Bronchial epithelial cell (primary cell): ENCODE data around the gene MRPL43. TPM values are rescaled to one million over a fixed set of nuclear protein-coding genes. Genes with fewer than 3 reads are reported as not detected.

Experiments
- DNase-seq: peaks from one replicate; pipeline ENCODE4 v3.0.0-alpha.2; 2010; ENCODE audit warnings: low read depth
- FAIRE-seq: peaks from 2 replicates; lab custom pipeline; 2011; peaks lifted over from hg19 to GRCh38; lab: Jason Lieb, UNC
- H3K27me3 ChIP-seq: 2 replicates; pipeline ENCODE4 v1.5.1; 2011; ENCODE audit warnings: low read length; ENCODE audit not compliant: control insufficient read depth, insufficient read depth
- H3K36me3 ChIP-seq: 2 replicates; pipeline ENCODE4 v1.5.1; 2011; ENCODE audit warnings: low read length; ENCODE audit not compliant: control insufficient read depth, insufficient read depth
- H3K4me3 ChIP-seq: 2 replicates; pipeline ENCODE4 v1.5.1; 2011; ENCODE audit warnings: mild to moderate bottlenecking, low read depth, low read length, control low read depth
- total RNA-seq: library from RNA; depleted of rRNA; stranded (reverse); fragments of >200 nt; gene quantifications from 2 replicates; pipeline ENCODE4 v1.2.1, GENCODE V29; 2014
- TF ChIP-seq, protein P1 (sequence below): IDR thresholded peaks from 2 replicates; pipeline ENCODE4 v1.5.1; 2011; ENCODE audit warnings: mild to moderate bottlenecking, moderate library complexity, low read length, control low read depth, inconsistent platforms; ENCODE audit not compliant: insufficient read depth, severe bottlenecking

MRPL43 gene
- total RNA-seq, 1 donor from 2014 or later, result 73.5 TPM

DNA sequence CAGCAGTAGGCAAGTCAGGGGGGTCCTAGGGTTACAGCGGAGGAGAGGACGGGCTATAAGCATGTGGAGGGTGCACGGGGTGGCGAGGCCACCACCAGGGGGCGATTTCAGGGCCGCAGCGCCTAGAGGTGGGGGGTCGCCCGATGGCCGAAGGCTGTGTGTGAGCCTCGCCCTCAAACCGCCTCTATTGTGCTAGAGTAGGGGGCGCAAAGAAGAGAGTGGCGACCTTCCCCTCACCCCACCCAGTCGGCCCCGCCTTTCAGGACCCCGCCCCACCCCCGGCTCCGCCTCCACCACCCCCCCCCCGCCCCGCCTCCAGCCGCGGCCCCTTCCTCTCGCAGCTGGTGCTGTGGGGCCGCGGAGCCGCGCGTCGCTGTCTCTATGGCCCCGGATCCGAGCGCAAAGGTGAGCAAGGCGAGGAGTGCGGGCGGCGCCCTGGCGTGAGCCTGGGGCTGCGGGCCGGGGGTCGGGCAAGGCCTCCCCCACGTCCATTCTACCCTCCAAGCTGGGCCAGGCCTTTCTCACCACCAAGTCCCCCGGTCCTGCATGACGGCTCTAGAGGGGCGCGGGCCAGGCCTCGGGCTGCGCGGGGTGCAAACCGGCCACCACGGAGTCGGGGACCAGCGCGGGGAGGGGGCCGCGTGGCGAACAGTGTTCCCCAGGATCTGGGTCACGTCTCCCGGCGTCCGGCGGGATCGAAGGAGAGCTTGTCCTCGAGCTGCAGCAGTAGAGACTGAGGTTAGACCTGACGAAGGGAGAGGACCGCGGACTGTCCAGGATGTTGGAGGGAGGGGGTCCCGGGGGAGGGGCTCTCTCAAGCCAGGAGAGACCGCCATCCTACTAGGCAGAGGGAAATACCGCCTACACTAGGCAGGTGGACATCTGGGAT lies 17.9 kb downstream of the MRPL43 start, which contains the start of gene SEMA4G:
TSS of gene SEMA4G (plus strand) at position 318 of the 889 bp plus-strand sequence. CDS start 3,409 bp downstream, outside the sequence.
- Histone ChIP-seq H3K27me3 (no peaks in the 10 kb centered on the region), H3K4me3 (peak within 1 kb of the TSS; percentile 47), H3K36me3 (peaks cover 1% of the 10 kb centered on the region)
- TF ChIP-seq, protein P1, sequence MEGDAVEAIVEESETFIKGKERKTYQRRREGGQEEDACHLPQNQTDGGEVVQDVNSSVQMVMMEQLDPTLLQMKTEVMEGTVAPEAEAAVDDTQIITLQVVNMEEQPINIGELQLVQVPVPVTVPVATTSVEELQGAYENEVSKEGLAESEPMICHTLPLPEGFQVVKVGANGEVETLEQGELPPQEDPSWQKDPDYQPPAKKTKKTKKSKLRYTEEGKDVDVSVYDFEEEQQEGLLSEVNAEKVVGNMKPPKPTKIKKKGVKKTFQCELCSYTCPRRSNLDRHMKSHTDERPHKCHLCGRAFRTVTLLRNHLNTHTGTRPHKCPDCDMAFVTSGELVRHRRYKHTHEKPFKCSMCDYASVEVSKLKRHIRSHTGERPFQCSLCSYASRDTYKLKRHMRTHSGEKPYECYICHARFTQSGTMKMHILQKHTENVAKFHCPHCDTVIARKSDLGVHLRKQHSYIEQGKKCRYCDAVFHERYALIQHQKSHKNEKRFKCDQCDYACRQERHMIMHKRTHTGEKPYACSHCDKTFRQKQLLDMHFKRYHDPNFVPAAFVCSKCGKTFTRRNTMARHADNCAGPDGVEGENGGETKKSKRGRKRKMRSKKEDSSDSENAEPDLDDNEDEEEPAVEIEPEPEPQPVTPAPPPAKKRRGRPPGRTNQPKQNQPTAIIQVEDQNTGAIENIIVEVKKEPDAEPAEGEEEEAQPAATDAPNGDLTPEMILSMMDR, result peak; percentile 91
- DNase-seq (no peak), FAIRE-seq (no peak)

DNA sequence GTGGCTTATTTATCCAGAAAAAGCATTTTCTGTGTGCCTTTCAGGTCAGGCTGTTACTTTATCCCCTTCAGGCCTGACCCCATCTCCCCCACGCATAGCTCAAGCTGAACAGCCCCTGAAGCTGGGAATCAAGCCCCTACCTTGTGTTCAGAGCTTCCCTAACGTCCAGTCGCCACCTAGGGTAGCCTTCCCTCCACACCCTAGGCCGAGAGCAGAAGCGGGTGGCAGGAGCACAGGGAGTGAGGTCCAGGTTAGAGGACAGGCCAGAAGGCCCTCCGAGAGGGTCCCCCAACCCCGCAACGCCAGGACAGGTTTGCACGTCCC lies 18.5 kb downstream of the MRPL43 start:
- H3K27me3 ChIP-seq, result no peaks in the 10 kb centered on the region
- peaks cover 1% of the 10 kb centered on the region for H3K36me3 ChIP-seq
- DNase-seq (no peak), FAIRE-seq (no peak)
- H3K4me3 ChIP-seq, result peak overlapping the region; percentile 47
- TF ChIP-seq, protein P1, result no peak

DNA sequence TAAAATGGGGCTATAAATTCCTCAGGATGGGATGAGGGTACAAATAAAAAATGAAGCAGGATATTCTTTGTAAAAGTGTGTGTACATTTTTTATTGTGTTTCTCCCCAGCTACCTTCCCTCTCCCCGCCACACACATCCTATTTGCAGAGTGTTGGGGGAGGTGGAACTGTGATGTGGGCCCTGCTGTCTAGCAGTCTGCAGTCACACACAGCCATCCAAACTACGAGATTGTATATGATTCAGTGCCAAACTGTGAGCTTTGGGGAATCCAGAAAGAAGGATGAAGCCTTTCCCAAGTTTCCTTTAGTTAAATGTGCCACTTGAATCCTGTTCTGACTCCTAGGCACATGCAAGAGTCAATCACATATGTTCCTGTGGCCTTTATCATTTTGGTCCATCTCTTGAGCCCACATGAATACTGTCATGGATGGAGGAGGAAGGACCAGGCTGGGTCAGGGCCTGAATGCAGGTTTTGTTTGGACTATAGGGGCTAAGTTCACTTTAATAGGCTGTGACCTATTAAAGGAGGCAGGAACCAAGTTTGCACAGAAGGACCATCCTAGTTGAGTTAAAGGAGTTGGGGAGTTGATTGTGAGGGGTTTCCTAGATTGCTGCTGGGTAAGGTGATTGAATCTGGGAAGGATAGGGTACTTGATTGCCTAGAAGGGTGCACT lies 19.1 kb downstream of the MRPL43 start:
- FAIRE-seq (no peak), DNase-seq (no peak)
- no peak overlapping the region for H3K4me3 ChIP-seq
- TF ChIP-seq, protein P1, result no peak
- peaks cover 1% of the 10 kb centered on the region for H3K36me3 ChIP-seq
- no peaks in the 10 kb centered on the region for H3K27me3 ChIP-seq

DNA sequence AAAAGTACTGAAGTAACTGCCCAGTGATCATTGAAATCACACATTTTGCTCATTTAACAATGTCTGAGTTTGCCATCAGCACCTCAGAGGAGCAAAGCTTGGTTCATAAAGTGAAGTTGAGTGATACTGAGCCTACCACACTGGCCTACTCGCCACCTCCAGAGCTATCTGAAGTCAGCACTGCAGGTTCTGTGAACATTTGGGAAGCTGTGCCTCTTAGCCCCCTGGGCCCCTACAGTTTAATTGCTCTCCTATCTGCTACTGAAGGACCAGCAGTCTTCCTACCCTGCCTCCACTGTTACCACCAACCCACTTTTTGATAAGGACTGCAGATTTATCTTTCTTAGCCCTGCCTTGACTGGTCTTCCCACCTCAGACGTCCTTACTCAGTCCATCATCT lies 20.0 kb downstream of the MRPL43 start:
- peaks cover 1% of the 10 kb centered on the region for H3K36me3 ChIP-seq
- no peaks in the 10 kb centered on the region for H3K27me3 ChIP-seq
- FAIRE-seq, result no peak
- DNase-seq, result no peak
- TF ChIP-seq, protein P1, result no peak
- H3K4me3 ChIP-seq, result no peak overlapping the region

DNA sequence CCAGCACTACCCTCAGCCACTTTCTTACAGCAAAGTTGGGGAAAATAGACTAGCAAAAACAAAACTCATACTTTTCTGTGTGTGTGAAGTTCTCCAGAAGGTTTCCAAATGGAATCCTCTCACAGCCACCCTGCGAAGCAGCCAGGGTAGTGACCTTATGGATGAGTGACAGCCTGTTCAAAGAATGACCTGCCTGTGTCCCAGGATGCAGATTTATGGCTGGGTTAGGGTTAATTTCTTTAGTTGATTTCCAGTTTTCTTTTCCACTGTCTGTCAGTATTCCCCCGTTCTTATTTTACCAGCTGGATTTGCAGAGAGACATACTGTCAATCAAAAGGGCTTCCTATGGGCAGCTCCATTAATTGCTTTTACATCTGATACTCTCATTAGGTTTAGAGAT lies 20.4 kb downstream of the MRPL43 start:
- FAIRE-seq (no peak), DNase-seq (no peak)
- no peaks in the 10 kb centered on the region for H3K27me3 ChIP-seq
- H3K36me3 ChIP-seq, result peaks cover 1% of the 10 kb centered on the region
- H3K4me3 ChIP-seq, result no peak overlapping the region
- TF ChIP-seq, protein P1, result no peak
